HCT116 (cell line): Measurements from ENCODE around the gene LTA4H. TPM values are rescaled to one million over a fixed set of nuclear protein-coding genes. Genes with fewer than 3 reads are reported as not detected.

ENCODE experiments used
- ATAC-seq: fragments of 200-7000 bp; cut with Tn5 transposase; 2 replicates; pipeline ENCODE4 v1.9.1; 2020; ENCODE audit warnings: mild to moderate bottlenecking, moderate library complexity
- BruUV-seq: library from RNA; stranded (reverse); fragments of 400-500 nt; replicated peaks from 2 replicates; lab custom pipeline; 2021; lab: Mats Ljungman, UMichigan
- CTCF ChIA-PET: fragments of 300-600 bp; sonication (Branson Sonifier 250); formaldehyde crosslinking; loops from one replicate; lab custom pipeline; 2021; ENCODE audit warnings: antibody characterized with exemption; lab: Charles Lee
- POLR2A ChIA-PET: fragments of 300-600, 350-600 bp; sonication (Branson Sonifier 250); formaldehyde crosslinking; loops from one replicate; lab custom pipeline; 2021; ENCODE audit warnings: antibody characterized with exemption; lab: Charles Lee
- RAD21 ChIA-PET, 2 experiments: fragments of 300-600 bp; sonication (Branson Sonifier 250); formaldehyde crosslinking; loops; one replicate each; lab custom pipeline; 2023; ENCODE audit warnings: low total read pairs in 2 of 2; ENCODE audit not compliant: uncharacterized antibody in 2 of 2, unreplicated experiment in 2 of 2, low non-redundant PET in 1 of 2; lab: Charles Lee
- DNase-seq: peaks from one replicate; pipeline ENCODE4 v3.0.0-alpha.2; 2010; ENCODE audit warnings: low read depth, low spot score
- H2AFZ ChIP-seq: fragments of 200-600 bp; shearing (Covaris generic), sonication (generic); 2 replicates; pipeline ENCODE4 v1.6.1; 2017; ENCODE audit warnings: low read depth, mixed run types, mixed read lengths, antibody characterized with exemption, low read length; ENCODE audit not compliant: poor library complexity, severe bottlenecking
- H3K27ac ChIP-seq: 2 replicates; pipeline ENCODE4 v1.5.1; 2012; ENCODE audit warnings: low read depth, low read length
- H3K27me3 ChIP-seq: fragments of 200-600 bp; sonication (generic); 2 replicates; pipeline ENCODE4 v1.6.1; 2016; ENCODE audit warnings: mixed run types, low read length, mixed read lengths; ENCODE audit not compliant: insufficient read depth
- H3K36me3 ChIP-seq, 2 experiments: fragments of 200-500 bp in 1 of 2; fragments of 200-600 bp in 1 of 2; sonication (Bioruptor generic) in 1 of 2; sonication (generic) in 1 of 2; 2 replicates each; pipeline versions ENCODE4 v1.5.1 to v1.6.1; 2014 to 2016; ENCODE audit warnings: low read length in 2 of 2, inconsistent platforms in 1 of 2, mixed read lengths in 1 of 2, mixed run types in 1 of 2; ENCODE audit not compliant: insufficient read depth in 2 of 2, control insufficient read depth in 1 of 2
- H3K4me1 ChIP-seq, 2 experiments: fragments of 200-600 bp in 1 of 2; sonication (generic) in 1 of 2; 2 replicates each; pipeline versions ENCODE4 v1.5.1 to v1.6.1; 2012 to 2017; ENCODE audit warnings: low read length in 2 of 2, inconsistent platforms in 1 of 2, mild to moderate bottlenecking in 1 of 2, mixed read lengths in 1 of 2, mixed run types in 1 of 2, moderate library complexity in 1 of 2; ENCODE audit not compliant: insufficient read depth in 2 of 2, control insufficient read depth in 1 of 2
- H3K4me2 ChIP-seq: fragments of 200-600 bp; sonication (generic); 2 replicates; pipeline ENCODE4 v1.6.1; 2017; ENCODE audit warnings: mixed run types, low read length, mixed read lengths
- H3K4me3 ChIP-seq, 2 experiments: fragments of 200-600 bp in 1 of 2; sonication (generic) in 1 of 2; replicated peaks in 1 of 2; 2 replicates each; pipeline ENCODE4 v1.5.1; 2011 to 2016; ENCODE audit warnings: low read length in 2 of 2, control low read depth in 1 of 2, low read depth in 1 of 2, mild to moderate bottlenecking in 1 of 2, mixed read lengths in 1 of 2, mixed run types in 1 of 2
- H3K79me2 ChIP-seq: fragments of 200-600 bp; sonication (generic); 2 replicates; pipeline ENCODE4 v1.6.1; 2017; ENCODE audit warnings: mild to moderate bottlenecking, mixed run types, low read length, moderate library complexity, mixed read lengths; ENCODE audit not compliant: insufficient read depth
- H3K9ac ChIP-seq: fragments of 200-600 bp; sonication (generic); 2 replicates; pipeline ENCODE4 v1.6.1; 2016; ENCODE audit warnings: low read length, mixed read lengths
- H3K9me2 ChIP-seq: fragments of 200-600 bp; sonication (generic), shearing (Covaris generic); 2 replicates; pipeline ENCODE4 v1.6.1; 2017; ENCODE audit warnings: mixed run types, mild to moderate bottlenecking, moderate library complexity; ENCODE audit not compliant: insufficient read depth
- H3K9me3 ChIP-seq, 2 experiments: fragments of 200-500 bp in 1 of 2; fragments of 200-600 bp in 1 of 2; sonication (Bioruptor generic) in 1 of 2; sonication (generic) in 1 of 2; 2 replicates each; pipeline ENCODE4 v1.6.1; 2014 to 2017; ENCODE audit warnings: low read length in 2 of 2, mixed read lengths in 2 of 2, inconsistent platforms in 1 of 2, low read depth in 1 of 2, mild to moderate bottlenecking in 1 of 2, mixed run types in 1 of 2, moderate library complexity in 1 of 2; ENCODE audit not compliant: control insufficient read depth in 1 of 2, insufficient read depth in 1 of 2
- H4K20me1 ChIP-seq: fragments of 200-600 bp; sonication (generic), shearing (Covaris generic); 2 replicates; pipeline ENCODE4 v1.6.1; 2017; ENCODE audit warnings: mixed run types, mild to moderate bottlenecking, moderate library complexity; ENCODE audit not compliant: insufficient read depth
- EGR1 ChIP-seq: IDR thresholded peaks from 2 replicates; pipeline ENCODE4 v1.6.1; 2012; ENCODE audit warnings: low read depth
- EZH2 ChIP-seq: fragments of 200-600 bp; sonication (generic); IDR thresholded peaks from 2 replicates; pipeline ENCODE4 v1.6.1; 2017; ENCODE audit warnings: antibody characterized with exemption, mixed run types
- POLR2A ChIP-seq: IDR thresholded peaks from 2 replicates; pipeline ENCODE4 v1.7.0; 2011; ENCODE audit warnings: borderline replicate concordance; ENCODE audit not compliant: insufficient read depth, insufficient read length; ENCODE audit errors: extremely low read depth
- RAD21 ChIP-seq: IDR thresholded peaks from 2 replicates; pipeline ENCODE4 v1.6.1; 2012; ENCODE audit warnings: low read depth, mild to moderate bottlenecking
- SP1 ChIP-seq: IDR thresholded peaks from 2 replicates; pipeline ENCODE4 v1.6.1; 2012; ENCODE audit warnings: low read depth
- YY1 ChIP-seq: IDR thresholded peaks from 2 replicates; pipeline ENCODE4 v1.6.1; 2011; ENCODE audit warnings: low read length, low read depth, moderate library complexity, mild to moderate bottlenecking; ENCODE audit not compliant: insufficient replicate concordance; ENCODE audit errors: extremely low read depth
- ZFX ChIP-seq: fragments of 450-650 bp; IDR thresholded peaks from 2 replicates; pipeline ENCODE4 v1.6.1; 2017
- intact Hi-C: fragments of 100-400 bp; cut with micrococcal nuclease; formaldehyde crosslinking; loops from 2 replicates; pipeline ENCODE4 v1.10.0; 2022
- total RNA-seq: library from RNA; stranded (reverse); gene quantifications from one replicate; pipeline ENCODE4 v1.2.1, GENCODE V29; 2021; ENCODE audit not compliant: unreplicated experiment
- TF ChIP-seq, protein P1 (sequence below), 3 experiments: fragments of 200-600 bp in 1 of 3; sonication (generic) in 1 of 3; IDR thresholded peaks in 2 of 3; conservative IDR thresholded peaks in 1 of 3; 2 replicates each; pipeline ENCODE4 v1.5.1; 2012 to 2017; ENCODE audit warnings: low read depth in 2 of 3, low read length in 2 of 3, antibody characterized with exemption in 1 of 3, borderline replicate concordance in 1 of 3, control low read depth in 1 of 3, mild to moderate bottlenecking in 1 of 3, mixed read lengths in 1 of 3, mixed run types in 1 of 3, moderate library complexity in 1 of 3; ENCODE audit not compliant: insufficient read depth in 1 of 3
- TF ChIP-seq, protein P2 (sequence below): IDR thresholded peaks from 2 replicates; pipeline ENCODE4 v1.6.1; 2012; ENCODE audit warnings: low read depth

The LTA4H gene
- total RNA-seq, 1 experiment from 2014 or later = 163 TPM

DNA sequence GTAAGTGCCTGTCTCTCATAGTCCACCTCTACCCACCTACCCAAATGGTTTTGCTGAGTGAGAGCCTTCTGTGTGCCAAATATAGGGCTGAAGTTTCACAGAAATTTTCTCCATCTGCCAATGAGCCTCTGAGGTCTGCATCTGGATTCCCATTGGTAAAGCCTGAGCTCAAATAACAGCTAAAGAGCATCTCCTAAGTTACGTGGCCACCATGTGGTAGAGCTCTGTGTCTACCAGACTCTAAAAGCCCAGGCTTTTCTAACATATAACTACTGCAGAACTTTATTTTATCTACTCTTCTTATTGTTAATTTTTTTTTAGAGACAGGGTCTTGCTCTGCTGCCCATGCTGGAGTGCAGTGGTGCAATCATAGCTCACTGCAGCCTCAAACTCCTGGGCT lies 76.3 kb downstream of the LTA4H start (continued):
- TF ChIP-seq, protein P1, sequence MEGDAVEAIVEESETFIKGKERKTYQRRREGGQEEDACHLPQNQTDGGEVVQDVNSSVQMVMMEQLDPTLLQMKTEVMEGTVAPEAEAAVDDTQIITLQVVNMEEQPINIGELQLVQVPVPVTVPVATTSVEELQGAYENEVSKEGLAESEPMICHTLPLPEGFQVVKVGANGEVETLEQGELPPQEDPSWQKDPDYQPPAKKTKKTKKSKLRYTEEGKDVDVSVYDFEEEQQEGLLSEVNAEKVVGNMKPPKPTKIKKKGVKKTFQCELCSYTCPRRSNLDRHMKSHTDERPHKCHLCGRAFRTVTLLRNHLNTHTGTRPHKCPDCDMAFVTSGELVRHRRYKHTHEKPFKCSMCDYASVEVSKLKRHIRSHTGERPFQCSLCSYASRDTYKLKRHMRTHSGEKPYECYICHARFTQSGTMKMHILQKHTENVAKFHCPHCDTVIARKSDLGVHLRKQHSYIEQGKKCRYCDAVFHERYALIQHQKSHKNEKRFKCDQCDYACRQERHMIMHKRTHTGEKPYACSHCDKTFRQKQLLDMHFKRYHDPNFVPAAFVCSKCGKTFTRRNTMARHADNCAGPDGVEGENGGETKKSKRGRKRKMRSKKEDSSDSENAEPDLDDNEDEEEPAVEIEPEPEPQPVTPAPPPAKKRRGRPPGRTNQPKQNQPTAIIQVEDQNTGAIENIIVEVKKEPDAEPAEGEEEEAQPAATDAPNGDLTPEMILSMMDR (IDR thresholded peaks at IDR 0.05 in 2 of 3, conservative IDR thresholded peaks at IDR 0.05 in 1 of 3; ENCODE audit: borderline replicate concordance in 1 of 3, insufficient read depth in 1 of 3, low read depth in 2 of 3, low read length in 2 of 3) = peak in 2 of 3 experiments; percentile 36 to 41; a peak in 3 of 6 replicates
- TF ChIP-seq, protein P2, sequence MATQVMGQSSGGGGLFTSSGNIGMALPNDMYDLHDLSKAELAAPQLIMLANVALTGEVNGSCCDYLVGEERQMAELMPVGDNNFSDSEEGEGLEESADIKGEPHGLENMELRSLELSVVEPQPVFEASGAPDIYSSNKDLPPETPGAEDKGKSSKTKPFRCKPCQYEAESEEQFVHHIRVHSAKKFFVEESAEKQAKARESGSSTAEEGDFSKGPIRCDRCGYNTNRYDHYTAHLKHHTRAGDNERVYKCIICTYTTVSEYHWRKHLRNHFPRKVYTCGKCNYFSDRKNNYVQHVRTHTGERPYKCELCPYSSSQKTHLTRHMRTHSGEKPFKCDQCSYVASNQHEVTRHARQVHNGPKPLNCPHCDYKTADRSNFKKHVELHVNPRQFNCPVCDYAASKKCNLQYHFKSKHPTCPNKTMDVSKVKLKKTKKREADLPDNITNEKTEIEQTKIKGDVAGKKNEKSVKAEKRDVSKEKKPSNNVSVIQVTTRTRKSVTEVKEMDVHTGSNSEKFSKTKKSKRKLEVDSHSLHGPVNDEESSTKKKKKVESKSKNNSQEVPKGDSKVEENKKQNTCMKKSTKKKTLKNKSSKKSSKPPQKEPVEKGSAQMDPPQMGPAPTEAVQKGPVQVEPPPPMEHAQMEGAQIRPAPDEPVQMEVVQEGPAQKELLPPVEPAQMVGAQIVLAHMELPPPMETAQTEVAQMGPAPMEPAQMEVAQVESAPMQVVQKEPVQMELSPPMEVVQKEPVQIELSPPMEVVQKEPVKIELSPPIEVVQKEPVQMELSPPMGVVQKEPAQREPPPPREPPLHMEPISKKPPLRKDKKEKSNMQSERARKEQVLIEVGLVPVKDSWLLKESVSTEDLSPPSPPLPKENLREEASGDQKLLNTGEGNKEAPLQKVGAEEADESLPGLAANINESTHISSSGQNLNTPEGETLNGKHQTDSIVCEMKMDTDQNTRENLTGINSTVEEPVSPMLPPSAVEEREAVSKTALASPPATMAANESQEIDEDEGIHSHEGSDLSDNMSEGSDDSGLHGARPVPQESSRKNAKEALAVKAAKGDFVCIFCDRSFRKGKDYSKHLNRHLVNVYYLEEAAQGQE = no peak
- no peak for TF ChIP-seq ZFX
- TF ChIP-seq YY1 = no peak
- peak; percentile 70 for TF ChIP-seq RAD21
- TF ChIP-seq, all 23 proteins: peak for 2

DNA sequence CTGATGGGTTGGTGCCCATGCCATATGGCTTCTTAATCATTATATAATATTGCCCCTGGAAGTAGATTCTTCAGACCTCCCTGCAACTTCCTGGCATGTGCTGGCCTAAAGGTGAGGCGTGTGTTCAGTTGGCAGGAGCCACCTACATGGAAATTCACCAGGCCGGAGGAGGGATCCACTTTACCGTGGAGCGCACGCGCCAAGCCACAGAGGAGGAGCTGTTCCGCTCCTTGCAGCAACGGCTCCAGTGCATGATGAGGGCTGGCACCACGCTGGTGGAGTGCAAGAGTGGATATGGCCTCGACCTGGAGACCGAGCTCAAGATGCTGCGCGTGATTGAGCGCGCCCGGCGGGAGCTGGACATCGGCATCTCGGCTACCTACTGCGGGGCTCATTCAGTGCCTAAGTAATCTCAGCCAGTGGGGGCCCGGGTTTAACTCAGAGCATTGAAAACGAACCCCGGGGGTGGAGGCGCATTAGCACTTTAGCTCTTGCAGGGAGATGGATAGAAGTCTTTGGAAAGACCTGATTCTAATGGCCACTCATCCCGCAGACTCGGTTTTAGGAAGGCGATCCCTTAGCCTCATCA lies 78.7 kb downstream of the LTA4H start:
- intact Hi-C loops = no loop called here
- DNase-seq (no peak), ATAC-seq (no peak)
- no peaks in the 10 kb centered on the region for H4K20me1 ChIP-seq
- no peak overlapping the region for H3K9ac ChIP-seq
- H3K4me1 ChIP-seq = no peaks in the 10 kb centered on the region
- H3K9me2 ChIP-seq = no peaks in the 10 kb centered on the region
- ChIA-PET CTCF (no interaction called here), RAD21 (no interaction called here), POLR2A (interaction anchor here (0.9 kb wide), 1 partner anchor 9 kb away, joined by 3 read pairs; no protein-coding TSS in a partner anchor)
- no peaks in the 10 kb centered on the region for H3K79me2 ChIP-seq
- no peak overlapping the region for H3K27ac ChIP-seq
- no peaks in the 10 kb centered on the region for H3K9me3 ChIP-seq
- H2AFZ ChIP-seq = no peak overlapping the region
- H3K27me3 ChIP-seq = no peaks in the 10 kb centered on the region
- BruUV-seq = no TSS peak
- H3K4me2 ChIP-seq = no peak overlapping the region
- H3K4me3 ChIP-seq = no peak overlapping the region
- H3K36me3 ChIP-seq = no peaks in the 10 kb centered on the region
- TF ChIP-seq SP1 = no peak
- TF ChIP-seq, protein P1 (IDR thresholded peaks at IDR 0.05 in 2 of 3, conservative IDR thresholded peaks at IDR 0.05 in 1 of 3; ENCODE audit: borderline replicate concordance in 1 of 3, insufficient read depth in 1 of 3, low read depth in 2 of 3, low read length in 2 of 3) = no peak
- no peak for TF ChIP-seq EGR1
- TF ChIP-seq, protein P2 = no peak
- TF ChIP-seq EZH2 = no peak
- no peak for TF ChIP-seq POLR2A
